IMR-90 (cell line): Measurements from ENCODE around the gene PTPRN2. TPM values are rescaled to one million over a fixed set of nuclear protein-coding genes. Genes with fewer than 3 reads are reported as not detected.

ENCODE experiments used
- ATAC-seq: fragments of 200-7000 bp; cut with Tn5 transposase; 2 replicates; pipeline ENCODE4 v1.9.1; 2020; ENCODE audit warnings: low read depth, mild to moderate bottlenecking, moderate library complexity
- BruUV-seq: library from RNA; stranded (reverse); fragments of 400-500 nt; replicated peaks from 2 replicates; lab custom pipeline; 2021; lab: Mats Ljungman, UMichigan
- CTCF ChIA-PET: fragments of 300-600 bp; formaldehyde crosslinking; extraction: SDS; loops from one replicate; lab custom pipeline; 2021; ENCODE audit warnings: antibody characterized with exemption; lab: Yijun Ruan, JAX
- POLR2A ChIA-PET: fragments of 300-600 bp; sonication (Branson Sonifier 250); formaldehyde crosslinking; loops from one replicate; lab custom pipeline; 2022; ENCODE audit warnings: antibody characterized with exemption; ENCODE audit not compliant: unreplicated experiment; lab: Charles Lee
- DNase-seq: peaks from one replicate; pipeline ENCODE4 v3.0.0; 2013
- H2AFZ ChIP-seq: replicated peaks from 2 replicates; pipeline ENCODE3; 2013; ENCODE audit warnings: low read length, mild to moderate bottlenecking; ENCODE audit not compliant: poor library complexity
- H2AK5ac ChIP-seq: 2 replicates; pipeline ENCODE4 v1.6.1; 2013; ENCODE audit warnings: low read depth, low read length, inconsistent platforms
- H2AK9ac ChIP-seq: replicated peaks from 2 replicates; pipeline ENCODE3; 2013; ENCODE audit warnings: mild to moderate bottlenecking, low read depth, low read length, moderate library complexity; ENCODE audit not compliant: poor library complexity
- H2BK120ac ChIP-seq: 2 replicates; pipeline ENCODE4 v1.6.1; 2013; ENCODE audit warnings: low read depth, low read length, inconsistent platforms
- H2BK15ac ChIP-seq: 3 replicates; pipeline ENCODE4 v1.6.1; 2013; ENCODE audit warnings: low read depth, low read length, inconsistent platforms
- H2BK20ac ChIP-seq: 2 replicates; pipeline ENCODE4 v1.6.1; 2013; ENCODE audit warnings: low read depth, mild to moderate bottlenecking, inconsistent platforms, low read length, moderate library complexity
- H2BK5ac ChIP-seq: 2 replicates; pipeline ENCODE4 v1.6.1; 2013; ENCODE audit warnings: mild to moderate bottlenecking, low read depth, low read length, inconsistent platforms; ENCODE audit not compliant: poor library complexity, severe bottlenecking
- H3K14ac ChIP-seq: replicated peaks from 2 replicates; pipeline ENCODE4 v1.6.1; 2013; ENCODE audit warnings: low read depth, low read length, inconsistent platforms
- H3K18ac ChIP-seq: 2 replicates; pipeline ENCODE4 v1.6.1; 2013; ENCODE audit warnings: low read depth, low read length, control low read depth
- H3K23ac ChIP-seq: 2 replicates; pipeline ENCODE4 v1.6.1; 2013; ENCODE audit warnings: low read depth, low read length, inconsistent platforms
- H3K27ac ChIP-seq: 2 replicates; pipeline ENCODE4 v1.5.1; 2013; ENCODE audit warnings: mild to moderate bottlenecking, control low read depth, low read length; ENCODE audit not compliant: insufficient read depth
- H3K27me3 ChIP-seq: 2 replicates; pipeline ENCODE4 v1.6.1; 2013; ENCODE audit warnings: low read length; ENCODE audit not compliant: control insufficient read depth, insufficient read depth
- H3K36me3 ChIP-seq: 2 replicates; pipeline ENCODE4 v1.6.1; 2013; ENCODE audit warnings: low read length, mixed read lengths; ENCODE audit not compliant: control insufficient read depth, insufficient read depth
- H3K4ac ChIP-seq: 2 replicates; pipeline ENCODE4 v1.6.1; 2013; ENCODE audit warnings: low read depth, low read length, inconsistent platforms
- H3K4me1 ChIP-seq: 2 replicates; pipeline ENCODE4 v1.6.1; 2013; ENCODE audit warnings: low read length, mixed read lengths; ENCODE audit not compliant: control insufficient read depth, insufficient read depth
- H3K4me2 ChIP-seq: 2 replicates; pipeline ENCODE4 v1.6.1; 2013; ENCODE audit warnings: low read depth, mild to moderate bottlenecking, control low read depth, low read length, moderate library complexity
- H3K4me3 ChIP-seq: 2 replicates; pipeline ENCODE4 v1.5.1; 2013; ENCODE audit warnings: low read depth, mild to moderate bottlenecking, control low read depth, low read length, moderate library complexity; ENCODE audit not compliant: insufficient read depth
- H3K56ac ChIP-seq: 2 replicates; pipeline ENCODE4 v1.6.1; 2013; ENCODE audit warnings: low read length, inconsistent platforms; ENCODE audit not compliant: insufficient read depth; ENCODE audit errors: extremely low read depth
- H3K79me1 ChIP-seq, 2 experiments: 2 replicates each; pipeline ENCODE4 v1.6.1; 2013; ENCODE audit warnings: low read length in 2 of 2, inconsistent platforms in 1 of 2, low read depth in 1 of 2
- H3K9ac ChIP-seq: 2 replicates; pipeline ENCODE4 v1.6.1; 2013; ENCODE audit warnings: low read depth, low read length, control low read depth
- H3K9me1 ChIP-seq: 2 replicates; pipeline ENCODE4 v1.6.1; 2013; ENCODE audit warnings: low read length, inconsistent platforms; ENCODE audit not compliant: insufficient read depth
- H3K9me3 ChIP-seq: 2 replicates; pipeline ENCODE4 v1.6.1; 2013; ENCODE audit warnings: low read length; ENCODE audit not compliant: control insufficient read depth, insufficient read depth
- H4K20me1 ChIP-seq: 2 replicates; pipeline ENCODE4 v1.6.1; 2013; ENCODE audit warnings: low read length, inconsistent platforms; ENCODE audit not compliant: insufficient read depth
- H4K5ac ChIP-seq: 2 replicates; pipeline ENCODE4 v1.6.1; 2013; ENCODE audit warnings: mild to moderate bottlenecking, low read depth, low read length, control low read depth
- H4K8ac ChIP-seq, 2 experiments: 2 replicates each; pipeline ENCODE4 v1.6.1; 2013; ENCODE audit warnings: low read depth in 2 of 2, low read length in 2 of 2, control low read depth in 1 of 2, inconsistent platforms in 1 of 2
- H4K91ac ChIP-seq: 2 replicates; pipeline ENCODE4 v1.6.1; 2013; ENCODE audit warnings: low read depth, low read length, inconsistent platforms; ENCODE audit not compliant: insufficient read depth
- BHLHE40 ChIP-seq: fragments of 150-350 bp; IDR thresholded peaks from 2 replicates; pipeline ENCODE4 v1.6.1; 2016; ENCODE audit warnings: mild to moderate bottlenecking, low read depth, low read length
- CEBPB ChIP-seq: IDR thresholded peaks from 2 replicates; pipeline ENCODE4 v1.6.1; 2012; ENCODE audit warnings: low read depth, low read length, improper control_type of control experiment
- FOS ChIP-seq: fragments of 150-350 bp; IDR thresholded peaks from 2 replicates; pipeline ENCODE4 v1.6.1; 2016; ENCODE audit warnings: low read depth, low read length
- MAFK ChIP-seq: IDR thresholded peaks from 2 replicates; pipeline ENCODE4 v1.6.1; 2012; ENCODE audit warnings: low read depth, low read length, improper control_type of control experiment
- MAZ ChIP-seq: IDR thresholded peaks from 2 replicates; pipeline ENCODE4 v1.6.1; 2012; ENCODE audit warnings: low read depth, mild to moderate bottlenecking, low read length, improper control_type of control experiment, moderate library complexity, borderline replicate concordance
- MXI1 ChIP-seq: IDR thresholded peaks from 2 replicates; pipeline ENCODE4 v1.6.1; 2012; ENCODE audit warnings: low read depth, mild to moderate bottlenecking, low read length, moderate library complexity, borderline replicate concordance
- RCOR1 ChIP-seq: IDR thresholded peaks from 2 replicates; pipeline ENCODE4 v1.6.1; 2012; ENCODE audit warnings: mild to moderate bottlenecking, low read length, improper control_type of control experiment; ENCODE audit not compliant: insufficient replicate concordance
- WGBS, 2 experiments: methylation state at CpG; one replicate each; pipeline versions ENCODE4 v1.1.5 to v1.1.7; 2013; ENCODE audit warnings: missing lambda C conversion rate in 2 of 2; ENCODE audit not compliant: insufficient read length in 1 of 2; ENCODE audit errors: extremely low coverage in 2 of 2; 5-methylcytosine and 5-hydroxymethylcytosine counted together
- dilution Hi-C: fragments of 300-500 bp; cut with HindIII; formaldehyde crosslinking; loops from one replicate; pipeline ENCODE4 v1.14.3; 2018; ENCODE audit warnings: low sequenced_read_pairs; ENCODE audit not compliant: unreplicated experiment
- in situ Hi-C: fragments of 300-500 bp; cut with MboI; formaldehyde crosslinking; loops from 3 replicates; pipeline ENCODE4 v1.14.3; 2019; ENCODE audit warnings: low sequenced_read_pairs, inconsistent platforms, mixed read lengths
- intact Hi-C: fragments of 100-400 bp; cut with micrococcal nuclease; formaldehyde crosslinking; loops from 2 replicates; pipeline ENCODE4 v1.10.0; 2022
- polyA plus RNA-seq, 3 experiments: library from polyadenylated mRNA; depleted of rRNA; stranded (reverse); fragments of >200 nt; gene quantifications; 2 replicates each; pipeline ENCODE4 v1.2.3, GENCODE V29; 2012; ENCODE audit warnings: low replicate concordance in 1 of 3
- total RNA-seq: library from RNA; depleted of rRNA; stranded (reverse); fragments of >200 nt; gene quantifications from 2 replicates; pipeline ENCODE4 v1.2.3, GENCODE V29; 2012
- TF ChIP-seq, protein P1 (sequence below): fragments of 150-350 bp; IDR thresholded peaks from 2 replicates; pipeline ENCODE4 v1.6.1; 2017; ENCODE audit warnings: mild to moderate bottlenecking, antibody characterized with exemption, low read length, low read depth
- TF ChIP-seq, protein P2 (sequence below): fragments of 150-350 bp; IDR thresholded peaks from 2 replicates; pipeline ENCODE4 v1.6.1; 2016; ENCODE audit warnings: low read depth, mild to moderate bottlenecking, low read length, moderate library complexity, borderline replicate concordance

PTPRN2 gene
- total and polyA plus RNA-seq, 2 of the 4 experiments (the other 2 are of a cell fraction), result 0.03 TPM; not detected in 1

DNA sequence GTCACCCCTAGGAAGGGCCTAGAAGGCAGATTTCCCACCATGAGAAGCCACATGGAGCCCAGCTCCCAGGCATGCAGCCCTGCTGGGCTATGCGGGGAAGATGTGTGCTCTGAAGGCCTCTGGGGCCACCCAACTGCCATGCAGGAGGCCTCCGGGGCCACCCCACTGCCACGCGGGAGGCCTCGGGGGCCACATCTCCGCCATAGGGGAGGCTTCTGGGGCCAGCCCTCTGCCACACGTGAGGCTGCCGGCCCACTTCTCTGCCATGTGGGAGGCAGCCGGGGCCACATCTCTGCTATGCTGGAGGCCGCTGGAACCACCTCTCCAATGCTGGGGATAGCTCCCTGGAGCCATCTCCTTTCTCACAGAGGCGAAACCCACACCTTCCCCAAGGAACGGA lies 799.0 kb downstream of the PTPRN2 start:
- H3K27me3 ChIP-seq, result no peaks in the 10 kb centered on the region
- WGBS, 2 experiments, result 81% methylated on average over 5 of the region's 12 CpGs; no CpG with 5 or more reads in 1 of the 2 experiments
- H2AFZ ChIP-seq, result no peak overlapping the region
- no peak for ATAC-seq
- no peak overlapping the region for H4K91ac ChIP-seq
- BruUV-seq, result no TSS peak
- intact Hi-C loops (no loop called here), in situ Hi-C loops (no loop called here), dilution Hi-C loops (no loop called here)
- H3K36me3 ChIP-seq, result no peaks in the 10 kb centered on the region
- ChIA-PET CTCF (no interaction called here), POLR2A (no interaction called here)
- no peak overlapping the region for H3K23ac ChIP-seq
- H3K79me1 ChIP-seq, result no peaks in the 10 kb centered on the region
- no peak overlapping the region for H2BK5ac ChIP-seq
- no peak overlapping the region for H2AK9ac ChIP-seq
- H3K9ac ChIP-seq, result no peak overlapping the region
- no peak overlapping the region for H2AK5ac ChIP-seq
- no peak overlapping the region for H4K5ac ChIP-seq
- no peak overlapping the region for H2BK15ac ChIP-seq
- TF ChIP-seq RCOR1 (no peak), CEBPB (no peak), FOS (no peak), MAFK (no peak), MAZ (no peak), MXI1 (no peak), BHLHE40 (no peak)
- TF ChIP-seq, protein P1, sequence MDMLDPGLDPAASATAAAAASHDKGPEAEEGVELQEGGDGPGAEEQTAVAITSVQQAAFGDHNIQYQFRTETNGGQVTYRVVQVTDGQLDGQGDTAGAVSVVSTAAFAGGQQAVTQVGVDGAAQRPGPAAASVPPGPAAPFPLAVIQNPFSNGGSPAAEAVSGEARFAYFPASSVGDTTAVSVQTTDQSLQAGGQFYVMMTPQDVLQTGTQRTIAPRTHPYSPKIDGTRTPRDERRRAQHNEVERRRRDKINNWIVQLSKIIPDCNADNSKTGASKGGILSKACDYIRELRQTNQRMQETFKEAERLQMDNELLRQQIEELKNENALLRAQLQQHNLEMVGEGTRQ, result no peak
- TF ChIP-seq, protein P2, sequence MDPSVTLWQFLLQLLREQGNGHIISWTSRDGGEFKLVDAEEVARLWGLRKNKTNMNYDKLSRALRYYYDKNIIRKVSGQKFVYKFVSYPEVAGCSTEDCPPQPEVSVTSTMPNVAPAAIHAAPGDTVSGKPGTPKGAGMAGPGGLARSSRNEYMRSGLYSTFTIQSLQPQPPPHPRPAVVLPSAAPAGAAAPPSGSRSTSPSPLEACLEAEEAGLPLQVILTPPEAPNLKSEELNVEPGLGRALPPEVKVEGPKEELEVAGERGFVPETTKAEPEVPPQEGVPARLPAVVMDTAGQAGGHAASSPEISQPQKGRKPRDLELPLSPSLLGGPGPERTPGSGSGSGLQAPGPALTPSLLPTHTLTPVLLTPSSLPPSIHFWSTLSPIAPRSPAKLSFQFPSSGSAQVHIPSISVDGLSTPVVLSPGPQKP, result no peak
- H3K27ac ChIP-seq, result no peak overlapping the region
- H3K14ac ChIP-seq, result no peak overlapping the region
- H3K56ac ChIP-seq, result no peak overlapping the region
- no peak overlapping the region for H4K8ac ChIP-seq
- H3K18ac ChIP-seq, result no peak overlapping the region
- no peaks in the 10 kb centered on the region for H4K20me1 ChIP-seq
- H3K4me2 ChIP-seq, result no peak overlapping the region
- H3K9me3 ChIP-seq, result peaks cover 57% of the 10 kb centered on the region
- H3K4ac ChIP-seq, result no peak overlapping the region
- H3K4me1 ChIP-seq, result no peaks in the 10 kb centered on the region
- DNase-seq, result no peak
- no peaks in the 10 kb centered on the region for H3K9me1 ChIP-seq
- no peak overlapping the region for H2BK120ac ChIP-seq
- H3K4me3 ChIP-seq, result no peak overlapping the region
- no peak overlapping the region for H2BK20ac ChIP-seq
